HG02970 (cell line): ENCODE results near the gene VAV2.

ENCODE experiments used
- ATAC-seq: cut with Tn5 transposase; IDR thresholded peaks from one replicate; pipeline ENCODE4 v1.9.1; 2021; ENCODE audit warnings: mild to moderate bottlenecking, moderate library complexity, moderate number of reproducible peaks; ENCODE audit not compliant: unreplicated experiment, low FRiP score

Gene VAV2

GRCh38 chr9:133807037-133807436 is 185.1 kb downstream of the VAV2 start:
- ATAC-seq = no peak

GRCh38 chr9:133806623-133807010 is 185.5 kb downstream of the VAV2 start:
- no peak for ATAC-seq

GRCh38 chr9:133805876-133806622 is 186.1 kb downstream of the VAV2 start:
- no peak for ATAC-seq

GRCh38 chr9:133804199-133804598 is 187.9 kb downstream of the VAV2 start:
- ATAC-seq = no peak

GRCh38 chr9:133803745-133804144 is 188.4 kb downstream of the VAV2 start:
- no peak for ATAC-seq

GRCh38 chr9:133803028-133803585 is 189.0 kb downstream of the VAV2 start:
- no peak for ATAC-seq

GRCh38 chr9:133801739-133802138 is 190.4 kb downstream of the VAV2 start:
- no peak for ATAC-seq

GRCh38 chr9:133800266-133800665 is 191.9 kb downstream of the VAV2 start:
- no peak for ATAC-seq

GRCh38 chr9:133799716-133800115 is 192.4 kb downstream of the VAV2 start:
- ATAC-seq = no peak

- ATAC-seq = no peak
Measured at GRCh38 chr9:133799106-133799505, 193.0 kb downstream of the VAV2 start.

GRCh38 chr9:133798160-133798559 is 194.0 kb downstream of the VAV2 start:
- ATAC-seq = no peak

GRCh38 chr9:133797406-133798105 is 194.6 kb downstream of the VAV2 start:
- no peak for ATAC-seq

GRCh38 chr9:133796562-133796961 is 195.6 kb downstream of the VAV2 start:
- no peak for ATAC-seq

- no peak for ATAC-seq
Measured at GRCh38 chr9:133795049-133795448, 197.1 kb downstream of the VAV2 start.

GRCh38 chr9:133794016-133794760 is 197.9 kb downstream of the VAV2 start:
- no peak for ATAC-seq

- ATAC-seq = no peak
Measured at GRCh38 chr9:133793471-133793870, 198.7 kb downstream of the VAV2 start.

- peak; percentile 51 for ATAC-seq
Measured at GRCh38 chr9:133792721-133793470, 199.2 kb downstream of the VAV2 start.

GRCh38 chr9:133791735-133792649 is 200.1 kb downstream of the VAV2 start:
- no peak for ATAC-seq

GRCh38 chr9:133791069-133791468 is 201.1 kb downstream of the VAV2 start:
- no peak for ATAC-seq
